ENCODE measurements around the gene PNMA6F.
"Not testable (repeated sequence)": the region's sequence is repeated elsewhere in the genome, so short reads cannot be mapped to it uniquely, and the experiment has no call there.

PNMA6F gene

DNA sequence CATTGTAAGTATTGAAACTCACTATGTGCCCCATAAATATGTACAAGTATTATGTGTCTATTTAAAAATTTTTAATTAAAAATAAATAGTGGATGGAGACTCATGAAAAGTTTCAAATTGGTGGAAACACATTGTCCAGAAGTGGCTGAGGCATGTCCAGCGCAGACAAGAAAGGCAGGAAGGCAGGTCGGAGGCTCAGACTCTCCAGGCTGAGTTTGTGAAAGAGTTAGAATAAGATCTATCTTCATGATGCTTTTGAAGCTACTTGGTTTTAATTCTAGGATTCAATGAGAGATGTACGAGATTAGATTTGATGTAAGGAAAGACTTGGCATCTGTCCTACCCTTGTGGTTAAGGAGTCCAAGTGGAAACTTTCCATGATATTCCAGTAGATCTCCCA is 19.8 kb downstream of the PNMA6F start:
- DNase-seq = no peak

DNA sequence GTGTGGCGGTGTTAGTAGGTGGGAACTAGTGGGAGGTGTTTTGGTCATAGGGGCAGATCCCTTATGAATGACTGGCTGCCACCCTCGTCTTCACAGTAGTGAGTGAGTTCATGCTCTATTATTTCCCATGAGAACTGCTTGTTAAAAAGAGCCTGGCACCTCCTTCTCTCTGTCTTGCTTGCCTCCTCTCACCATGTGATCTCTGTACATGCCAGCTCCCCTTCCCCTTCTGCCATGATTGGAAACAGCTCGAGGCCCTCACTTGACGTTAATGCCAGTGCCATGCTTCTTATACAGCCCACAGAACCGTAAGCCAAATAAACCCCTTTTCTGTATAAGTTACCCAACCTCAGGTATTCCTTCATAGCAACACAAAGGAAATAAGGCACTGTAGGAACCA is 21.7 kb downstream of the PNMA6F start:
- no peak for DNase-seq

DNA sequence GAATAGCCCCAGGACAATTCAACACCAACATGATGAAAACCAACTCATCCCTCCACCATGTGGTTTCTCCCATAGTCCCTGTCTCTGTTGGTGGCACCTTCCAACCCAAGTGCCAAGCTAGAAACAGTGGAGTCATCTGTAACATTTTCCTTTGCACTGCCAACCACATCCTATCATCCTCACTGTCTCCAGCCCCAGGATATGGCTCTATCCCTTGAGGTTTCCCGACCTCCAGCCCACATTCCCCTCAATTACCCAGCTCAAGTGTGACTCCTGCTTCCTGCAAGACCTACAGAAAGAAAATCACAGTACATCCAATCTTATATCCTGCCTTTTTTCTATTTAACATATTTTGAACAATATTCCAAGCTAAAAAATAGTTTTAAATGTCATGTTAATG is 24.2 kb downstream of the PNMA6F start:
- no peak for DNase-seq

DNA sequence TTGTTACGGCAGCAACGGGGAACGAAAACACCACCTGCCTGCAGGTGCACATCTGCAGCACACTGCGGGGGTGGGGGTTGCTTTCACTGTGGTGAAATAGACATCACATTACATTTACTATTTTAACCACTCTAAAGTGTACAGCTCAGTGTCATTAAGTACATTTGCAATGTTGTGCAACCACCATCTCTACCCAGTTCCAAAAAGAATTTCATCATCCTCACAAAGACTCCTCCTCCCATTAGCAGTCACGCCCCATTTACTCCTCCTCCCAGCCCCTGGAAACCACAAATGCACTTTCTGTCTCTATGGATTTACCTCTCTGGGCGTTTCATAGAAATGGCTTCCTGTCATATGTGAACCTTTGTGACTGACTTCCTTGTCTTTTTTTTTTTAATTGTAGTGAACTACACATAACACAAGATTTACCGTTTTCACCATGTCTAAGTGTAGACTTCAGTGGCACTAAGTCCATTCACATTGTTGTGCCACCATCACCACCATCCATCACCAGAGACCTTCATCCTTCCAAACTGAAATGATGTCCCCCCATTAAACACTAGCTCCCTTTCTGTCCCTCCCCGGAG is 28.0 kb downstream of the PNMA6F start:
- not testable (repeated sequence) for DNase-seq

DNA sequence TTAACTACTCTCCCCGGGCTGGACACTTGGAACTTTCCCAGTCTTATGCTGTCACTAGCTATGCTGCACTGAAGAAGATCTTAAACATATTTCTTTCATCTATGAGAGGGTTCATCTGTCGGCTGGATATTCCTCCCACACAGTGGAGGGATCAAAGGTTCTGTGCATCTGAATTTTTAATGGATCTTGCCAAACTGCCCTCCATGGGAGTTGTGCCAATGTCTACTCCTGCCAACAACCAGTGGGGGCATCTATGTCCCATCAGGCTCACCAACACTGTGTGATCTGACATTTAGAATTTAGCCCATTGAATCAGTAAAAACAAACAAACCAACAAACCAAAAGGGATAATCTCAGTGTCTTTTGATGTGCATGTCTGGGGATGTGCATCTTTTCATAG is 32.8 kb downstream of the PNMA6F start:
- DNase-seq = not testable (repeated sequence)

DNA sequence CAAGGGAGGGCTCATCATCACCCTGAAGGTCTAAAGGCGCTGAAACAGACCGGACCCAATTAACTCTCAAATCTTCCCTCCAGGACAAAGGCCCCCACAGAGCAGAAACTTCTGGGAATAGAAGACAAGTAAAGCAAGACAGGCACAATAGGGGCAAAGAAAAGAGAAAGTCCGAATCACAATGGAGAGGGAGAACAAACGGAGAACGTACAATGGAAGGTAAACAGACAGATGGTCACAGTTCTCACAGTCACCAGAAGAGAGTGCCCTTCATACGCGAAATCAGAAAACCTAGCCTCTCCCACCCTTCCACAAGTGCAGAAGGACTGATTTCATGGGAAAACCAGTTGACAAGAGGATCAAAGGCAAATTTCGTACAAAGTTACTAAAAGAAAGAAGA is 35.9 kb downstream of the PNMA6F start:
- DNase-seq = not testable (repeated sequence)

DNA sequence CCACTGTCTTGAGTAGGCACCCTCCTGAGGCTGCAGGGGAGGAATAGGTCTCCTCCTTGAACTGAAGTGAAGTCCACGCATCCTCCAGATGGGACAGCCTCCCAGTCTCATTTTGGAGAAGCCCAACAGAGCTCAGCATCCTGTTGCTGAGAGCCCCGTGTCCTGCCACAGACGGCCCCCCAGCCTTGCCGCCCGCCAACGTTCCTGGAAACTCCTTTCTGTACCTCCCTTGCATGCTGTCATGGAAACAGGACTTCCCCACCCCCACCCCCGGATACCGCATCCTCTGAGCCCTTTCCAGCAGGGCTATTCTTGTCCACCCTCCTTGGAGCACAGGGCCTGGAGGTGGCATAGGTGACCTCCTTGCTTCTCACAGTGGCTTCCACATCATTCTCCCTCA is 37.6 kb downstream of the PNMA6F start:
- not testable (repeated sequence) for DNase-seq

DNA sequence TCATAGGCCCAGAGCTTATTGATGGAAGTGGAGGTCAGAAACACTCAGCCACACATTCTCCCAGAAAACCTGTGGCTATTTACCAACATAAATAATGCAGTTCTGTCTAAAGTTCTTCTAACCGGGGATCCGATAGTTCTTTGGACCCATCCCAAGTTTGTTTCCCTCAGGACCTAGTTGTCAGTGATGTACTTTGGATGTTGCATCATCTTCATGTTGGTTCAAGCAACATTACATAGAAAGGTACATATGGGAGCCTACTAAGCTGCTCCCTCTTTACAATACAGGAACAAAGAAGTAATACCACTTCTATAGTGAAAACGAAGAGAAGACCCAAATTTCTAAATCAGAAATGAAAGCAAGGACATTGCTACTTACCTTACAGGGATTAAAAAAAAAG is 39.8 kb downstream of the PNMA6F start:
- not testable (repeated sequence) for DNase-seq

DNA sequence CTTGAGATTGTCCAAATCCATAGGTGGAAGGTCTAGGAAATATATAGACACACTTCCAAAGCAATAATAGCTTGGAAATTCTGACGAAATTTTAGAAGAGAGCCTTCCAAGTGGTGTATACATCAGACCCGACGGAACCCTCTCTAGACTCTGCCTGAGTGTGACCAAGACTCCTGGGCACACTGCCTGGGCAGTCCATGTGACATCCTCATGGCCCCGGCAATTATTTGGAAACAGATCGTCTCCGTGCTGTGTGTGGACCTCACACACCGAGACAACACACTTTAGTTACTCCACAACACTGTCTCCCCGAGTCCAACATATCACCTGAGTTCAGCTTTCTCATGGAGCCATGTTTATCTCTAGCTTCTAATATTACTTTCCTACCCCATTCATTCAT is 42.3 kb downstream of the PNMA6F start:
- not testable (repeated sequence) for DNase-seq

DNA sequence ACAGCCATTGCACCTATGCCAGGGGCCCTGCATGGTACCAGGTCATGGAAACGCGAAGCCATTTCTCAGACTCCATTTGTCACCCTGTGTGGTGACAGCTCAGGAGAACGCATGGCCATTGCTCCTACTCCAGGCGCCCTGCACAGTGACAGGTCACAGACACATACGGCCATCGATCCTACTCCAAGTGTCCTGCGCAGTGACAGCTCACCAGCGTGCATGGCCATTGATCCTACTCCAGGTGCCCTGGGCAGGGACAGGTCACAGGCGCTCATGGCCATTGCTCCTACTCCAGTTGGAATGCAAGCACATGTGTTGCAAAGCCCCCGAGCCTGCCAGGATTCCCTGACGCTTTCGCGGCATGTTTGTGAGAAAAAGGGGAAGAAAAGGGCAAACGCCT is 45.5 kb downstream of the PNMA6F start:
- DNase-seq = not testable (repeated sequence)

DNA sequence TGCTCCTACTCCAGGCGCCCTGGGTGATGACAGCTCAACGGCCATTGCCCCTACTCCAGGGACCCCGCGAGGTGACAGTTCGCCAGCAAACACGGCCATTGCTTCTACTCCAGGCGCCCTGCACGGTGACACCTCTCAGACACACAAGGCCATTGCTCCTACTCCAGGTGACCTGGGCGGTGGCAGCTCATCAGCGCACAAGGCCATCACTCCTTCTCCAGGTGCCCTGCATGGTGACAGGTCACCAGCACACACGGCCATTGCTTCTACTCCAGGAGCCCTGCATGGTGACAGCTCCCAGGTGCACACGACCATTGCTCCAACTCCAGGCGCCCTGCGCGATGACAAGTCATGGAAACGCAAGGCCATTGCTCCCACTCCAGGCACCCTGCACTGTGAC is 46.1 kb downstream of the PNMA6F start:
- not testable (repeated sequence) for DNase-seq

DNA sequence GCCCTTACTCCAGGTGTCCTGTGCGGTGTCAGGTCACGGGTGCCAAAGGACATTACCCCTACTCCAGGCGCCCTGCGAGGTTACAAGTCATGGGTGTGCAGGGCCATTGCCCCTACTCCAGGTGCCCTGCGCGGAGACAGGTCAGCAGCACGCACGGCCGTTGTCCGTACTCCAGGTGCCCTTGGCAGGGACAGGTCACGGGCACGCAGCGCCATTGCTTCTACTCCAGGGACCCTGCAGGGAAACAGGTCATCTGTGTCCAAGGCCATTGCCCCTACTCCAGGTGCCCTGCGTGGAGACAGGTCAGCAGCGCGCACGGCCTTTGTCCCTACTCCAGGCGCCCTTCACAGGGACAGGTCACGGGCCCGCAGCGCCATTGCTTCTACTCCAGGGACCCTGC is 49.0 kb downstream of the PNMA6F start:
- not testable (repeated sequence) for DNase-seq

DNA sequence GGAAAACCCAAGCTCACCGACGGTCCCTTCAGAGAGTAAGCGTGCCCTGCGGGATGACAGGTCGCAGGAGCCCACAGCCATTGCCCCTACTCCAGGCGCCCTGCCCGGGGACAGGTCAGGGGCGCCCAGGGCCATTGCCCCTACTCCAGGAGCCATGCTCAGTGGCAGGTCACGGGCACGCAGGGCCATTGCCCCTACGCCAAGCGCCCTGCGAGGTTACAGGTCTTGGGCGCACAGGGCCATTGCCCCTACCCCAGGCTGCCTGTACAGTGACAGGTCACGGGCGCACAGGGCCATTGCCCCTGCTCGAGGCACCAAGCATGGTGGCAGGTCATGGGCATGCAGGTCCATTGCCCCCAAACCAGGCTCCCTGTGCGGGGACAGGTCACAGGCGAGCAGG is 49.5 kb downstream of the PNMA6F start:
- DNase-seq = not testable (repeated sequence)
